Endothelial cell of umbilical vein (primary cell): ENCODE results near the gene GUCY1B1. TPM values are rescaled to one million over a fixed set of nuclear protein-coding genes. Genes with fewer than 3 reads are reported as not detected.

Experiments used
- BruUV-seq: library from RNA; stranded (reverse); fragments of 400-500 nt; replicated peaks from 2 replicates; lab custom pipeline; 2021; lab: Mats Ljungman, UMichigan
- CTCF ChIA-PET: fragments of 300-600, 350-600 bp; sonication (Branson Sonifier 250); formaldehyde crosslinking; loops from one replicate; lab custom pipeline; 2021; ENCODE audit warnings: antibody characterized with exemption, inconsistent platforms; lab: Charles Lee
- POLR2A ChIA-PET: fragments of 300-600, 350-600 bp; sonication (Branson Sonifier 250); formaldehyde crosslinking; loops from one replicate; lab custom pipeline; 2021; ENCODE audit warnings: antibody characterized with exemption, inconsistent platforms; lab: Charles Lee
- DNase-seq: peaks from one replicate; pipeline ENCODE4 v3.0.0-alpha.2; 2011; ENCODE audit warnings: low read depth, low spot score
- FAIRE-seq: peaks from 2 replicates; lab custom pipeline; 2011; peaks lifted over from hg19 to GRCh38; lab: Jason Lieb, UNC
- H2AFZ ChIP-seq: 2 replicates; pipeline ENCODE4 v1.6.0; 2012; ENCODE audit warnings: low read depth, low read length, control low read depth, inconsistent platforms
- H3K27ac ChIP-seq: 2 replicates; pipeline ENCODE4 v1.5.1; 2011; ENCODE audit warnings: low read depth, mild to moderate bottlenecking, control low read depth, low read length, moderate library complexity; ENCODE audit not compliant: insufficient read depth
- H3K27me3 ChIP-seq, 2 experiments: 2 replicates each; pipeline versions ENCODE4 v1.6.0 to v1.6.1; 2011; ENCODE audit warnings: low read length in 2 of 2, mixed read lengths in 1 of 2; ENCODE audit not compliant: control insufficient read depth in 2 of 2, insufficient read depth in 2 of 2
- H3K36me3 ChIP-seq, 2 experiments: 2 replicates in 1 of 2; 3 replicates in 1 of 2; pipeline ENCODE4 v1.5.1; 2011; ENCODE audit warnings: low read length in 2 of 2, mild to moderate bottlenecking in 1 of 2, moderate library complexity in 1 of 2; ENCODE audit not compliant: control insufficient read depth in 2 of 2, insufficient read depth in 2 of 2; ENCODE audit errors: extremely low read depth in 1 of 2
- H3K4me1 ChIP-seq: 3 replicates; pipeline ENCODE4 v1.5.1; 2011; ENCODE audit warnings: mild to moderate bottlenecking, low read length; ENCODE audit not compliant: control insufficient read depth, insufficient read depth; ENCODE audit errors: extremely low read depth
- H3K4me2 ChIP-seq: 2 replicates; pipeline ENCODE4 v1.6.1; 2011; ENCODE audit warnings: low read length, control low read depth, mixed read lengths; ENCODE audit not compliant: insufficient read depth
- H3K4me3 ChIP-seq, 3 experiments: fragments of 200-600 bp in 1 of 3; sonication (generic), shearing (Covaris generic) in 1 of 3; replicated peaks in 1 of 3; 2 replicates each; pipeline ENCODE4 v1.5.1; 2011 to 2016; ENCODE audit warnings: control low read depth in 3 of 3, low read length in 3 of 3, mild to moderate bottlenecking in 2 of 3, inconsistent platforms in 1 of 3, low read depth in 1 of 3, moderate library complexity in 1 of 3; ENCODE audit not compliant: insufficient read depth in 1 of 3
- H3K79me2 ChIP-seq: 2 replicates; pipeline ENCODE4 v1.6.0; 2012; ENCODE audit warnings: low read length, inconsistent platforms; ENCODE audit not compliant: control insufficient read depth, insufficient read depth
- H3K9ac ChIP-seq: replicated peaks from 2 replicates; pipeline ENCODE3; 2011; ENCODE audit warnings: low read length, control low read depth; ENCODE audit not compliant: insufficient read depth; ENCODE audit errors: extremely low read depth
- H3K9me1 ChIP-seq: replicated peaks from 3 replicates; pipeline ENCODE4 v1.6.0; 2011; ENCODE audit warnings: mild to moderate bottlenecking, low read length; ENCODE audit not compliant: control insufficient read depth, insufficient read depth; ENCODE audit errors: extremely low read depth
- H3K9me3 ChIP-seq: replicated peaks from 2 replicates; pipeline ENCODE4 v1.5.1; 2012; ENCODE audit warnings: low read length, inconsistent platforms; ENCODE audit not compliant: control insufficient read depth, insufficient read depth
- H4K20me1 ChIP-seq: replicated peaks from 2 replicates; pipeline ENCODE3; 2011; ENCODE audit warnings: mild to moderate bottlenecking, low read length; ENCODE audit not compliant: control insufficient read depth, insufficient read depth; ENCODE audit errors: extremely low read depth
- CTCF ChIP-seq, 2 donors: IDR thresholded peaks; 1 replicate in 1 of 2; 2 replicates in 1 of 2; pipeline ENCODE4 v1.5.1; 2011; ENCODE audit warnings: low read length in 2 of 2, mild to moderate bottlenecking in 2 of 2, moderate library complexity in 2 of 2, control low read depth in 1 of 2, inconsistent platforms in 1 of 2, low read depth in 1 of 2; ENCODE audit not compliant: insufficient read depth in 1 of 2; ENCODE audit errors: extremely low read depth in 1 of 2
- EZH2 ChIP-seq: IDR thresholded peaks from 2 replicates; pipeline ENCODE4 v1.6.1; 2012; ENCODE audit warnings: borderline replicate concordance, low read depth, mild to moderate bottlenecking, moderate library complexity, low read length, inconsistent platforms; ENCODE audit not compliant: severe bottlenecking
- FOS ChIP-seq: IDR thresholded peaks from 2 replicates; pipeline ENCODE4 v1.6.1; 2011; ENCODE audit warnings: mild to moderate bottlenecking, low read length, moderate library complexity, borderline replicate concordance; ENCODE audit not compliant: insufficient read depth
- GATA2 ChIP-seq: IDR thresholded peaks from 2 replicates; pipeline ENCODE4 v1.7.0; 2011; ENCODE audit warnings: low read depth, mild to moderate bottlenecking, moderate library complexity, mixed read lengths, low read length; ENCODE audit not compliant: insufficient read length, insufficient read depth
- JUN ChIP-seq: IDR thresholded peaks from 2 replicates; pipeline ENCODE4 v1.6.1; 2011; ENCODE audit warnings: borderline replicate concordance, low read depth; ENCODE audit not compliant: insufficient read length, insufficient read depth
- MAX ChIP-seq: IDR thresholded peaks from 2 replicates; pipeline ENCODE4 v1.6.1; 2011; ENCODE audit not compliant: insufficient read depth, insufficient read length
- MYC ChIP-seq: IDR thresholded peaks from one replicate; pipeline ENCODE4 v1.6.1; 2011; ENCODE audit warnings: mild to moderate bottlenecking, low read depth, low read length
- POLR2A ChIP-seq: IDR thresholded peaks from 2 replicates; pipeline ENCODE4 v1.6.1; 2012; ENCODE audit warnings: low read depth, mild to moderate bottlenecking, control low read depth, low read length
- POLR2AphosphoS5 ChIP-seq: IDR thresholded peaks from 2 replicates; pipeline ENCODE4 v1.6.1; 2012; ENCODE audit warnings: low read depth, mild to moderate bottlenecking, control low read depth, low read length, moderate library complexity; ENCODE audit not compliant: insufficient read depth
- dilution Hi-C: fragments of 300-500 bp; cut with MboI; formaldehyde crosslinking; loops from one replicate; pipeline ENCODE4 v1.15.0; 2019; ENCODE audit warnings: low sequenced_read_pairs; ENCODE audit not compliant: extremely low pct_ligation_motif_present
- intact Hi-C: fragments of 100-400 bp; cut with micrococcal nuclease; formaldehyde crosslinking; loops from one replicate; pipeline ENCODE4 v1.10.0; 2022
- polyA plus RNA-seq, 4 experiments: library from polyadenylated mRNA; depleted of rRNA in 3 of 4; stranded (reverse) in 3 of 4; unstranded in 1 of 4; fragments of >200 nt; gene quantifications; 2 replicates each; pipeline versions ENCODE4 v1.2.1 to v1.2.3, GENCODE V29; 2011 to 2012; ENCODE audit warnings: missing spikeins in 1 of 4
- total RNA-seq: library from RNA; stranded (reverse); gene quantifications from 2 replicates; pipeline ENCODE4 v1.2.3, GENCODE V29; 2021

The GUCY1B1 gene
- total and polyA plus RNA-seq, 2 donors (not counting 3 experiments of a cell fraction or from before 2014, with no cell fraction given), result 1.9 to 4.7 TPM

GRCh38 chr4:155761916-155762315 lies 3.1 kb downstream of the GUCY1B1 start:
- H3K4me3 ChIP-seq, result no peak overlapping the region
- H3K79me2 ChIP-seq, result no peaks in the 10 kb centered on the region
- CTCF ChIA-PET, result interaction anchor here (1.2 kb wide), 1 partner anchor 233 kb away, joined by 4 read pairs; no protein-coding TSS in a partner anchor
- no peak overlapping the region for H3K9ac ChIP-seq
- no peak for FAIRE-seq
- dilution Hi-C loops (no loop called here), intact Hi-C loops (no loop called here)
- H3K4me2 ChIP-seq, result no peak overlapping the region
- POLR2A ChIA-PET, result no interaction called here
- H4K20me1 ChIP-seq, result no peaks in the 10 kb centered on the region
- H2AFZ ChIP-seq, result no peak overlapping the region
- H3K9me1 ChIP-seq, result no peaks in the 10 kb centered on the region
- TF ChIP-seq JUN (no peak), MYC (no peak), EZH2 (no peak), POLR2A (no peak), GATA2 (no peak), FOS (no peak), MAX (no peak), CTCF (IDR thresholded peaks at IDR 0.05; ENCODE audit: extremely low read depth in 1 of 2, insufficient read depth in 1 of 2, low read depth in 1 of 2, low read length in 2 of 2) (no peak), POLR2AphosphoS5 (no peak)
- DNase-seq, result no peak
- H3K27ac ChIP-seq, result no peak overlapping the region
- H3K4me1 ChIP-seq, result peaks cover 6% of the 10 kb centered on the region
- no peaks in the 10 kb centered on the region for H3K27me3 ChIP-seq
- BruUV-seq, result no TSS peak
- no peaks in the 10 kb centered on the region for H3K9me3 ChIP-seq
- H3K36me3 ChIP-seq, result no peaks in the 10 kb centered on the region
